DOHH2 (cell line): ENCODE data around the gene PDF.

Source experiments
- CTCF ChIP-seq: fragments of 200-600 bp; sonication (generic); IDR thresholded peaks from one replicate; pipeline ENCODE4 v1.5.1; 2014; ENCODE audit warnings: antibody characterized with exemption, mild to moderate bottlenecking, low read depth, low read length; ENCODE audit not compliant: poor library complexity, severe bottlenecking
- EZH2phosphoT487 ChIP-seq: fragments of 200-600 bp; sonication (generic); IDR thresholded peaks from 2 replicates; pipeline ENCODE4 v1.6.1; 2017; ENCODE audit warnings: borderline replicate concordance, mild to moderate bottlenecking, antibody characterized with exemption, low read length, moderate library complexity, mixed read lengths

DNA sequence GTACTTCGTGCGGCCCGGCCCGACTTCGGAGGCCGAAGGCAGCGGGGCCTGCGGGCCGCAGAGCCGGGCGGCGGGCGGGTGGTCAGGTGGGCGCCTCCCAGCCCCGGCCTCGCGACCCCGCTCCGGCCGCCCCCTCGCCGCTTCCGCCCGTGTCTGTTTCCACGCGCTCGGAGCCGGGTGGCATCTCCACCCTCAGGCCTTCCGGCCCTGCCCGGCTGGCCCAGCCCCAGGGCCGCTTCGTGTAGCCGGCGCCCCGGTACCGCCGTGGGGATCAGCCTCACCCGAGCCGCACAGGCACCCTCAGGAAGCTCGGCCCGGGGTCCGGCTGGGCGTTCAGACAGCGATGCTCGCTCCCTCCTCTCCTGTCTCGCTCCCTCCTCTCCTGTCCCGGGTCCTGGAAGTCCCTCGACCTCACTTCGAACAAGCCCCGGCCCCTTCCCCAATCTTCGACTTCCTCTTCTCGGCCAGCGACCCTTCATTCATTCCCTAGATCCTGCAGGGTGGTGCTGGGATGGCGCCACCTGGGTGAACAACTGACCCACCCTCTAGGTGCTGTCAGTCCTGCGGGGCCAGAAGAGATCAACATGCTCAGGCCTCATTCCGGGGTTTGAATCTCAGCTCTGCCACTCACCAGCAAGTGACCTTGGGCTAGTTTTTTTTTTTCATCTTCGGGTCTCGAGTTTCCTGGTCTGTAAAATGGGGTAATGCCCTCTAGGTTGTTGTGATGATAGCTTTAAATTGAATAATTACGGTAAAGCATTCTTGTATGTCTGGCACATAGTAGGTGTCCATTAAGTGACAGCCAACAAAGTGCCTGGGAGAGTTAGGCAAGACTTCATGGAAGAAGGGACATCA is 18.6 kb downstream of the PDF start:
- peak; percentile 44 for TF ChIP-seq CTCF
- TF ChIP-seq EZH2phosphoT487 = no peak
